Posterior cingulate gyrus (tissue), 11 donors: Measurements from ENCODE around the gene HNF4A.

Experiments used
- DNase-seq, 10 donors: peaks; one replicate each; pipeline versions ENCODE4 v3.0.0 to v3.0.0-alpha.2; 2020 to 2021; ENCODE audit warnings: mixed read lengths in 3 of 10
- intact Hi-C: fragments of 100-400 bp; cut with DNase I; formaldehyde crosslinking; loops from one replicate; pipeline ENCODE4 v1.15.1; 2023

Gene HNF4A

DNA sequence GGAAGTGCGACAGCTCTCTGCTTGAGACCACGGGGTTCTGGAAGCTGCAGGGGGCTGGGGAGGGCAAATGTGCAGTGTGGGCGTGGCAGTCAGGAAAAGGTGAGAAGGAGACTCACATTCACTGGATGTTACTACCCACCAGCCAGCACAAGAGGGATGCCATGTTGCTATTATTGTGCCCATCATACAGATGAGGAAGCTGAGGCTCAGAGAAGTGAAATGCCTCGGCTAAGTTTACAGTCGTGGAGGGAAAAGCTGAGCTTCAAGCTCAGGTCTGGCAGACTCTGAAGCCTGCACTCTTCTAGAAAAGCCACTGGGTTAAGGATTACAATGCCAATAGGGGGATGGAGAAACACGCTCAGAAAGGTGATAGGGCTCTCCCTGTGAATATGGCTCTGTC, 34.4 kb downstream of the HNF4A start:
- intact Hi-C loops = loop anchor here (5.0 kb wide), 3 partner anchors 77 to 292 kb away; no protein-coding TSS in a partner anchor

DNA sequence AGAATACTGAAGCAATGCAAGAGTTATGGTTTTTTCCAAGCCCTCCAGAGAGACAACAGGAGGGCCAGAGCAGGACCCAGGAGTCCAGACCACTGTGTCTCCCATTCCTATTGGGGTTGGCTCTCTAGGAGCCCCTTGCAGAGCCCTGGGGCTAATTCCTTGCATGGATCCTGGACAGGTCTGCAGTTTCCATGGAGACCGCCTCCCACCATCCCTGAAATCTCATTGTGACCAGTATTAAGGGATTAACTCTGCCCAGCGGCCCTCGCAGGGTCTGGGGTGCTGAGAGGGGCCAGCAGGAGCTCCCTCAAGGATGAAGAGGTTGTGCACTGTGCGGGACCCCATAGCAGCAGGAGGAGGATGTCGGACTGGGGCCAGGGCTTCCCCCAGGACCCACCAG, 34.8 kb downstream of the HNF4A start:
- DNase-seq = no peak
- intact Hi-C loops = no loop called here

More for the DNA sequence above, 34.4 kb downstream of the HNF4A start:
- DNase-seq = no peak

- intact Hi-C loops = no loop called here
- no peak for DNase-seq
These were observed 36.7 kb downstream of the HNF4A start for GRCh38 chr20:44392088-44392775.

DNA sequence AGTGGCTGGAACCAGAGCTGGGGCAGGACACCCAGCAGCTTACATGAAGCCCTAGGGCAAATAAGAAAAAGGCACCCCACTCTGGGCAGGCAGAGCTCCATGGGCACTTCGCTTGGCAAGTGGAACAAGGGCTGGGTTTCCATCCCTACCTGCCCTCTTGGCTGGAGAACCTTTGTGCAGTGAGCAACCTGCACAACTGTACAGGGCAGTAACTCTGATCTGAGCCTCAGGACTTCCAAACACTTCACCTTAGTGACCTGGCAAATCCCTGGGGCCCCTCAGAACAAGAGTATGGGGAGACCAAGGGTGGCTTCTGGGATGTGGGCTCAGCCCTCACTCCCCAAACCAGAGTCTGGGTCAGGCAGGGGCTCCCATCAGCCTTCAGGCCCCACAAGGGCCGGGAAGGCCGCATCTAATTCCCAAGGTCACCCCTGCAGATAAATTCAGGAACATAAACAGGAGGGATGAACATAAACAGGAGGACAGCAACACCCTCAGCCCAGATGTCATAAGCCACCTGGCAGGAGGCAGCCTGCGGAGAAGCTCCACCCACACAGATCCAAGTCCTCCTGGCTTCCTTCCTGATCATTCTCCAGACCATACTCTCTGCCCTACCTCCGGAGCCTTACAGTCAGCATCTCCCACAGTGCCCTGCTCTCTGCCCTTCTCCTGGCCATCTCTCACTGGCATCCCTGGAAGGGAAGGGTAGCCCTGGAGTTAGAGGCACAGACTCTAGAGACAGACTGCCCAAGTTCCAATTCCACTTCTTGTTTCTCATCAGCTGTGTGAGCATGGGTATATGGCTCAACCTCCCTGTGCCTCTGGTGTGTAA, 37.5 kb downstream of the HNF4A start:
- intact Hi-C loops = no loop called here
- DNase-seq = no peak

GRCh38 chr20:44393608-44394451, 38.3 kb downstream of the HNF4A start:
- no peak for DNase-seq
- intact Hi-C loops = no loop called here

DNA sequence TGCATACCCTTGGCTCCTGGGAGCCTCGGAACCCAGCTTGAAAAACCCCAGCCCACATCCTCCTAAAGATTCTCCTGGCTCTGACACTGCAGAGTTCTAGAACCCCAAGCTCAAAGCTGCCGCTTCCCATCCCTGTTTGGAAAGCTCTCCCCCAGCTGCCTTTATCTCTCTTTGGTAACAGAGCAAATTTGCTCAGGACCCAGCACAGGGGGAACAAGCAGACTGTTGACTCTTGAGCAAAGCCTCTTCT, 38.9 kb downstream of the HNF4A start:
- no peak for DNase-seq
- intact Hi-C loops = no loop called here

DNA sequence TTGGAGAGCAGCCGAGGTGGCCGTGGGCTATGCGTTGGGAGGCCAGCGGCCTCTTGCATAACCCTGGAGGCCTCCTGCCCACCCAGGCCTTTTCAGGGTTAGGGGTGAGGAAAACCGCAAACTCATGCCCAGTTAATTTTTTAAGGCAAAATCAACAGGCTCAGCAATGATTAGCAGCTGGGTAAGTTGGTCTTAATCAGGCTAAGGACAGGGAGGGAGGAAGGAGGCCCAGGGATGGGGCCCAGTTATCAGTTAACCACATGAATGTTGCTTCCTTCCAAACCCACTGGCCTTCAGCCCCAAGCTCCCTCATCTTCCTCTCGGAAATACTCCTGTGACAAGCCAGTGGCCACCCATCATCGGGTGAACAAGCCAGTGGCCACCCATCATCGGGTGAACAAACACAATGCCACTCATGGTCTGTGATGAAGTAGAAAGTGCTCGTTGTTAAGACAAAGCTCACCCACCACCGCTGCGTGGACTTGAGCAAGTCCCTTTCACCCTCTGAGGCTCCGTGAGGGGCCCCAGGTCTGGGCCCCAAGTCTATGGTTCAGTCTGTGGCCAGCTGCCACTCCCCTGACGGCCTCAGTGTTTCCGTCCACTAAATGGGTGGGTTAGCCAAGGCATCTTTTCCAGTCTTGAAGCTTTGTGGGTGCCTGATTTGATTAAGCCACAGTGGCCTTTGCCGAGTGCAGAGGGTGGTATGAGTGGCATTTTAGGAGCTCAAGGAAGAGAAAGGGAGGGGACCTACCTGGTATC, 39.4 kb downstream of the HNF4A start:
- no peak for DNase-seq
- intact Hi-C loops = no loop called here

GRCh38 chr20:44395461-44396340, 40.2 kb downstream of the HNF4A start:
- intact Hi-C loops = no loop called here
- no peak for DNase-seq

GRCh38 chr20:44396369-44397130, 41.1 kb downstream of the HNF4A start:
- intact Hi-C loops = no loop called here
- DNase-seq = no peak

GRCh38 chr20:44398335-44398734, 42.8 kb downstream of the HNF4A start:
- DNase-seq = no peak
- intact Hi-C loops = no loop called here

DNA sequence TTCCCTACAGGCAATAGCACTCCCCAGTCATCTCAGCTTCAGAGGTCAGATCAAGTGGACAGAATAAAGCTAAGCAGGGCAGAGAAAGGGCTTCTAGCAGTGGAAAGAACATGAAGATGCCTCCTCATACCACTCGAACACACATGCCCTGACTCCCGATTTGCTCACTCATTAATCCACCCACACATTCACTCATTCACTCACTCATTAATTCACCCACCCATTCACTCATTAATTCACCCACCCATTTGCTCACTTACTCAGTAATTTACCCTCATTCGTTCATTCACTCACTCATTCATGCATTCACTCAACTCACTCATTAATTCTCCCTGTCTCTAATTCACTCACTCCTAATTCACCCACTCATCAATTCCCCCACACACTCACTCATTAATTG, 43.9 kb downstream of the HNF4A start:
- intact Hi-C loops = no loop called here
- no peak for DNase-seq

- peak in 1 of 10 donors; percentile 37 for DNase-seq
- intact Hi-C loops = no loop called here
These were observed 45.1 kb downstream of the HNF4A start for GRCh38 chr20:44400671-44400969.

DNA sequence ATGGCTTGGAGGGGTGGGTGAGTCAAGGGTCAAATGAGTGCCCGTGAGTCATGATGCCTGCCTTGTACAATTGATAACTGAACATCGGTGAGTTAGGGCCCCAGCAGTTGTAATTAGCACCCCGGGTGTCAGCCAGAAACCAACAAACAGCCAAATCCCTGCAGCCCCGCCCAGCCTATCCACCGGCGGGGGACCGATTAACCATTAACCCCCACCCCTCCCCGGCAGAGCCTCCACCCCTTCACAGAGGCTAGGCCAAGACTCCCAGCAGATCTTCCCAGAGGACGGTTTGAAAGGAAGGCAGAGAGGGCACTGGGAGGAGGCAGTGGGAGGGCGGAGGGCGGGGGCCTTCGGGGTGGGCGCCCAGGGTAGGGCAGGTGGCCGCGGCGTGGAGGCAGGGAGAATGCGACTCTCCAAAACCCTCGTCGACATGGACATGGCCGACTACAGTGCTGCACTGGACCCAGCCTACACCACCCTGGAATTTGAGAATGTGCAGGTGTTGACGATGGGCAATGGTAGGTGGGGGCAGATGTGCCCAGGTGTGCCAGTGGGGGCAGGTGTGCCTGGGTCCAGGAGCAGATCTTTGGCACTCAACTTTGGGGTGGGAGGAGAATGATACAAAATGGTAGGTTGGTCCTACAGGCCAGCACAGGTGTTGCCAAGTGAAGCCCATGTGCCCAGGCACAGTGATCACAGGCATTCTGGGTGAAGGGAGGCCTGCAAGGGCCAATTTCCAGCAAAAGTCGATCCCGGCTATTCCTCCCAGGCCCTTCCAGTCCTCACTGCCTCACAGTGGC, 45.7 kb downstream of the HNF4A start:
- peak in 1 of 10 donors; percentile 28 for DNase-seq
- intact Hi-C loops = no loop called here

- intact Hi-C loops = no loop called here
- peak in 1 of 10 donors; percentile 35 for DNase-seq
These were observed 46.4 kb downstream of the HNF4A start for GRCh38 chr20:44401770-44402390.

DNA sequence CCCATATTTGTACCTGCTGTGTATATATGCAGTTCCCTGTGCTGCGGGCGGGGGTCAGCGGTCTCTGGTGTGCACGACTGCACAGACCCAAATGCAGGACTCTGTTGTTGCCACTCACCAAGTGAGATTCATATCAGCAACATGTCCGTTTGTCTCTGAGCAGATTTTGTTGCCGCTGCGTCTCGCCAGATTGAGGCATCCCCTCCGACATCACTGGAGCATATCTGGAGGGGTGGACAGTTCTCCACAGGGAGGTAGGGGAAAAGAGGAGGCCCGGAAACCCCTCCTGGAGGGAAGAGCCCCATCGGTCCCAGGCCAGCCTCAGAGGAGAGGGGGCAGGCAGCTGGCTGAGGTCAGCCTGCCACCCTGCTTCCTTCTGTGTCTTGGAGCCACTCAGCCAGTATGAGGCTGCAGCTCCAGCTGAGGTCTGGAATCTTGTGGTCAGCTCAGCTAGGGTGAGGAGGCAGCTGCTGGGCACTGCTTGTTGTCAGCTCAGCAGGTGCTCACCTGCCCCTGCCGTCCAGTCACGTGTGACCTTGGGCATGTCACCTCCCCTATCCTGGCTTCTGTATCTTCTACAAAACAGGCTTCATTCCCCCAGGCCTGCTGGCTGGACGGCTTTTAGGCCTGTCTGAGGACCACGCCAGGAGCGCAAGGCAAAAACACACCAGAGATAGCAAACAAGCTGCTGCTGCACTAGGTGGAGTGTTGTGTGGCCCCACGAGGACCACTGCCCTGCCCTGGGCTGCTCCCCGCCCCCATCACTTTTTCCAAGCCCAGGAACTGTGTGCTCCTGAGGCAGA, 47.1 kb downstream of the HNF4A start:
- intact Hi-C loops = no loop called here
- DNase-seq = peak in 1 of 10 donors; percentile 29

- peak in 1 of 10 donors; percentile 3 for DNase-seq
These were observed 48.0 kb downstream of the HNF4A start for GRCh38 chr20:44403194-44404112.

More at GRCh38 chr20:44403194-44404112, 48.0 kb downstream of the HNF4A start:
- intact Hi-C loops = no loop called here
